Astrocyte (in vitro differentiated cells and primary cell): ENCODE measurements around the gene MGMT. TPM values are rescaled to one million over a fixed set of nuclear protein-coding genes. Genes with fewer than 3 reads are reported as not detected.

Experiments
- DNase-seq: peaks from one replicate; pipeline ENCODE4 v3.0.0-alpha.2; 2010; ENCODE audit warnings: low read depth
- FAIRE-seq: peaks from 2 replicates; lab custom pipeline; 2011; peaks lifted over from hg19 to GRCh38; lab: Jason Lieb, UNC
- H2AFZ ChIP-seq: 2 replicates; pipeline ENCODE4 v1.6.0; 2012; ENCODE audit warnings: low read depth, low read length, inconsistent platforms
- H3K27ac ChIP-seq: 2 replicates; pipeline ENCODE4 v1.5.1; 2011; ENCODE audit warnings: low read depth, low read length, inconsistent platforms
- H3K27me3 ChIP-seq: 2 replicates; pipeline ENCODE4 v1.6.0; 2011; ENCODE audit warnings: low read length, inconsistent platforms; ENCODE audit not compliant: insufficient read depth
- H3K36me3 ChIP-seq: 2 replicates; pipeline ENCODE4 v1.5.1; 2011; ENCODE audit warnings: low read length, inconsistent platforms; ENCODE audit not compliant: insufficient read depth
- H3K4me1 ChIP-seq: 2 replicates; pipeline ENCODE4 v1.5.1; 2011; ENCODE audit warnings: low read length, inconsistent platforms; ENCODE audit not compliant: insufficient read depth
- H3K4me2 ChIP-seq: 2 replicates; pipeline ENCODE4 v1.6.0; 2012; ENCODE audit warnings: low read length, inconsistent platforms
- H3K4me3 ChIP-seq: 2 replicates; pipeline ENCODE4 v1.5.1; 2011; ENCODE audit warnings: low read depth, mild to moderate bottlenecking, low read length, inconsistent platforms; ENCODE audit not compliant: insufficient read depth
- H3K79me2 ChIP-seq: 2 replicates; pipeline ENCODE4 v1.6.0; 2012; ENCODE audit warnings: mild to moderate bottlenecking, low read length, inconsistent platforms; ENCODE audit not compliant: insufficient read depth
- H3K9ac ChIP-seq: 2 replicates; pipeline ENCODE4 v1.6.0; 2012; ENCODE audit warnings: mild to moderate bottlenecking, low read length, inconsistent platforms
- H3K9me3 ChIP-seq: 2 replicates; pipeline ENCODE4 v1.5.1; 2012; ENCODE audit warnings: low read depth, mild to moderate bottlenecking, low read length, inconsistent platforms; ENCODE audit not compliant: insufficient read depth
- H4K20me1 ChIP-seq: 2 replicates; pipeline ENCODE4 v1.6.0; 2012; ENCODE audit warnings: low read length, inconsistent platforms; ENCODE audit not compliant: insufficient read depth
- H3K27ac Mint-ChIP-seq: one replicate; pipeline ENCODE4 v1.8.0; 2021; ENCODE audit warnings: mild to moderate bottlenecking, mixed read lengths; ENCODE audit not compliant: unreplicated experiment
- H3K27me3 Mint-ChIP-seq: one replicate; pipeline ENCODE4 v1.8.0; 2021; ENCODE audit warnings: low read depth, mixed read lengths; ENCODE audit not compliant: unreplicated experiment
- H3K36me3 Mint-ChIP-seq: one replicate; pipeline ENCODE4 v1.8.0; 2021; ENCODE audit warnings: low read depth, mixed read lengths; ENCODE audit not compliant: unreplicated experiment
- H3K4me1 Mint-ChIP-seq: one replicate; pipeline ENCODE4 v1.8.0; 2021; ENCODE audit warnings: low read depth, mixed read lengths; ENCODE audit not compliant: unreplicated experiment
- H3K4me3 Mint-ChIP-seq: one replicate; pipeline ENCODE4 v1.8.0; 2021; ENCODE audit warnings: mild to moderate bottlenecking, moderate library complexity, mixed read lengths; ENCODE audit not compliant: unreplicated experiment
- H3K9me3 Mint-ChIP-seq: one replicate; pipeline ENCODE4 v1.8.0; 2021; ENCODE audit warnings: mild to moderate bottlenecking, mixed read lengths; ENCODE audit not compliant: unreplicated experiment
- EZH2 ChIP-seq: IDR thresholded peaks from 2 replicates; pipeline ENCODE4 v1.6.1; 2012; ENCODE audit warnings: mild to moderate bottlenecking, low read length, inconsistent platforms; ENCODE audit not compliant: insufficient read depth
- total RNA-seq: library from RNA; stranded (reverse); gene quantifications from 2 replicates; pipeline ENCODE4 v1.2.1, GENCODE V29; 2021
- TF ChIP-seq, protein P1 (sequence below): IDR thresholded peaks from 2 replicates; pipeline ENCODE4 v1.5.1; 2011; ENCODE audit warnings: low read depth, mild to moderate bottlenecking, inconsistent platforms, low read length, moderate library complexity; ENCODE audit not compliant: insufficient read depth

The MGMT gene
- total RNA-seq, 1 donor from 2014 or later: 9.5 TPM

GRCh38 chr10:129709627-129710509, 242.8 kb downstream of the MGMT start:
- Histone ChIP-seq H3K79me2 (no peaks in the 10 kb centered on the region), H3K36me3 (no peaks in the 10 kb centered on the region), H3K9ac (no peak overlapping the region), H3K4me2 (no peak overlapping the region), H4K20me1 (no peaks in the 10 kb centered on the region), H2AFZ (no peak overlapping the region), H3K27ac (no peak overlapping the region), H3K4me1 (no peaks in the 10 kb centered on the region), H3K4me3 (no peak overlapping the region), H3K9me3 (no peaks in the 10 kb centered on the region), H3K27me3 (no peaks in the 10 kb centered on the region)
- Mint-ChIP-seq H3K4me3 (no peak overlapping the region), H3K27me3 (peaks cover 6% of the 10 kb centered on the region), H3K4me1 (peaks cover 2% of the 10 kb centered on the region), H3K27ac (no peak overlapping the region), H3K36me3 (peaks cover 2% of the 10 kb centered on the region), H3K9me3 (no peaks in the 10 kb centered on the region)
- no peak for FAIRE-seq
- DNase-seq: no peak
- no peak for TF ChIP-seq EZH2
- TF ChIP-seq, protein P1, sequence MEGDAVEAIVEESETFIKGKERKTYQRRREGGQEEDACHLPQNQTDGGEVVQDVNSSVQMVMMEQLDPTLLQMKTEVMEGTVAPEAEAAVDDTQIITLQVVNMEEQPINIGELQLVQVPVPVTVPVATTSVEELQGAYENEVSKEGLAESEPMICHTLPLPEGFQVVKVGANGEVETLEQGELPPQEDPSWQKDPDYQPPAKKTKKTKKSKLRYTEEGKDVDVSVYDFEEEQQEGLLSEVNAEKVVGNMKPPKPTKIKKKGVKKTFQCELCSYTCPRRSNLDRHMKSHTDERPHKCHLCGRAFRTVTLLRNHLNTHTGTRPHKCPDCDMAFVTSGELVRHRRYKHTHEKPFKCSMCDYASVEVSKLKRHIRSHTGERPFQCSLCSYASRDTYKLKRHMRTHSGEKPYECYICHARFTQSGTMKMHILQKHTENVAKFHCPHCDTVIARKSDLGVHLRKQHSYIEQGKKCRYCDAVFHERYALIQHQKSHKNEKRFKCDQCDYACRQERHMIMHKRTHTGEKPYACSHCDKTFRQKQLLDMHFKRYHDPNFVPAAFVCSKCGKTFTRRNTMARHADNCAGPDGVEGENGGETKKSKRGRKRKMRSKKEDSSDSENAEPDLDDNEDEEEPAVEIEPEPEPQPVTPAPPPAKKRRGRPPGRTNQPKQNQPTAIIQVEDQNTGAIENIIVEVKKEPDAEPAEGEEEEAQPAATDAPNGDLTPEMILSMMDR: no peak

DNA sequence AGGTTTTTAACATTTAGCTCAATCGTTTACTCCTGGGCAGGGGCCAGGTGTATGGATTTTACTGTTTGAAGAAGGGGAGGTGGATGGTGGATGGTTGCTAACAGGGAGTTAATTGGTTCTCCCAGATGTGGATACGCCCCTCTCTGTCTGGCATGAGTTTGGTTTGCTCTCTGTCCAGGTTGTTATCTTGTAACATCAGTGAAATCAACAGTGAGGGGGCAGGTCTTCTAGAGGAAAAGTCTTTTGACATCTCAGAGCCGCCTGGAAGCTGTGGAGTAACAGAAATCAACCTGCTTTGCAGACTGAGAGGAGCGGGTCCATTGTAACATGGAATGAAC, 243.4 kb downstream of the MGMT start:
- H3K4me3 ChIP-seq: no peak overlapping the region
- no peak overlapping the region for H3K4me2 ChIP-seq
- Mint-ChIP-seq H3K27me3 (peaks cover 5% of the 10 kb centered on the region), H3K36me3 (peaks cover 2% of the 10 kb centered on the region), H3K4me1 (no peaks in the 10 kb centered on the region), H3K27ac (no peak overlapping the region), H3K9me3 (no peaks in the 10 kb centered on the region), H3K4me3 (no peak overlapping the region)
- no peak overlapping the region for H3K9ac ChIP-seq
- TF ChIP-seq EZH2: no peak
- TF ChIP-seq, protein P1: no peak
- no peak overlapping the region for H3K27ac ChIP-seq
- H3K27me3 ChIP-seq: no peaks in the 10 kb centered on the region
- H2AFZ ChIP-seq: no peak overlapping the region
- no peaks in the 10 kb centered on the region for H3K79me2 ChIP-seq
- no peaks in the 10 kb centered on the region for H3K4me1 ChIP-seq
- DNase-seq (no peak), FAIRE-seq (no peak)
- H3K9me3 ChIP-seq: no peaks in the 10 kb centered on the region
- no peaks in the 10 kb centered on the region for H4K20me1 ChIP-seq
- H3K36me3 ChIP-seq: no peaks in the 10 kb centered on the region

DNA sequence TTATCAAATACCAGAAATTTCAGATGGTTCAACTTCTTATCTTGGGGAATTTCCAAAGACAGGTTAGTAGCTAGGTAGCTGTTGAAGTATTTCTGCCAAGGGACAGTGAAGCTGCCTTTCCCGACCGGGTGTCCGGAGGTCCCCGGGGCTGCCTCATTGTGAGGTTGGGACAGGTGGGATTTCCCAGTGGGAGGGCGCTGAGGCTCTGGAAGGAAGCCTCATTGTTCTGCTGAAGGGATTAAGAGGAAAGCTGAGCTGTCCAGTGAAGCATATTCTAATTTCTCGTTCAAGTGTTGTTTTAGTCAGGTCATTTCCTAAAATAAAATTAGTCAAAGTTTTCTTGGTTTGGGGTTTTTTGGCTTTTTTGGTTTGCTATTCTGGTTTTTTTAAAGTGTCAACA, 244.2 kb downstream of the MGMT start:
- no peak overlapping the region for H3K9ac ChIP-seq
- H3K36me3 ChIP-seq: no peaks in the 10 kb centered on the region
- H3K27me3 Mint-ChIP-seq: peaks cover 6% of the 10 kb centered on the region
- TF ChIP-seq, protein P1: no peak
- no peak for TF ChIP-seq EZH2
- no peak overlapping the region for H3K27ac Mint-ChIP-seq
- no peak overlapping the region for H3K4me3 ChIP-seq
- no peaks in the 10 kb centered on the region for H3K4me1 ChIP-seq
- no peak overlapping the region for H2AFZ ChIP-seq
- no peaks in the 10 kb centered on the region for H3K4me1 Mint-ChIP-seq
- no peaks in the 10 kb centered on the region for H3K79me2 ChIP-seq
- H3K9me3 Mint-ChIP-seq: no peaks in the 10 kb centered on the region
- no peaks in the 10 kb centered on the region for H3K27me3 ChIP-seq
- no peak for DNase-seq
- H3K36me3 Mint-ChIP-seq: peaks cover 2% of the 10 kb centered on the region
- no peak overlapping the region for H3K4me3 Mint-ChIP-seq
- H4K20me1 ChIP-seq: no peaks in the 10 kb centered on the region
- no peaks in the 10 kb centered on the region for H3K9me3 ChIP-seq
- no peak overlapping the region for H3K27ac ChIP-seq
- H3K4me2 ChIP-seq: no peak overlapping the region
- FAIRE-seq: no peak
